OCI-LY1 (cell line): ENCODE data around the gene PROK2.

ENCODE experiments used
- H2AFZ ChIP-seq: fragments of 200-600 bp; sonication (generic), shearing (Covaris generic); 2 replicates; pipeline ENCODE4 v1.6.0; 2014; ENCODE audit warnings: antibody characterized with exemption, mild to moderate bottlenecking, low read length
- H3F3A ChIP-seq: fragments of 200-600 bp; sonication (generic), shearing (Covaris generic); 2 replicates; pipeline ENCODE4 v1.6.0; 2014; ENCODE audit warnings: mild to moderate bottlenecking, antibody characterized with exemption, low read length, moderate library complexity; ENCODE audit not compliant: insufficient read depth
- H3K27ac ChIP-seq: fragments of 200-600 bp; sonication (generic); 2 replicates; pipeline ENCODE4 v1.5.1; 2014; ENCODE audit warnings: low read length, mixed run types, mild to moderate bottlenecking, low read depth; ENCODE audit not compliant: poor library complexity, severe bottlenecking
- H3K27me3 ChIP-seq: fragments of 200-600 bp; sonication (generic); 2 replicates; pipeline ENCODE4 v1.6.0; 2014; ENCODE audit warnings: antibody characterized with exemption, mild to moderate bottlenecking, low read length, moderate library complexity; ENCODE audit not compliant: insufficient read depth
- H3K36me3 ChIP-seq: fragments of 200-600 bp; sonication (generic); 2 replicates; pipeline ENCODE4 v1.6.1; 2014; ENCODE audit warnings: mild to moderate bottlenecking, antibody characterized with exemption, low read length, moderate library complexity, mixed read lengths; ENCODE audit not compliant: insufficient read depth
- H3K4me1 ChIP-seq: fragments of 200-600 bp; sonication (generic); 2 replicates; pipeline ENCODE4 v1.5.1; 2014; ENCODE audit warnings: mild to moderate bottlenecking, low read length, moderate library complexity; ENCODE audit not compliant: insufficient read depth, severe bottlenecking
- H3K4me2 ChIP-seq: fragments of 200-600 bp; sonication (generic), shearing (Covaris generic); 2 replicates; pipeline ENCODE4 v1.6.1; 2014; ENCODE audit warnings: low read length
- H3K4me3 ChIP-seq: fragments of 200-600 bp; sonication (generic); 2 replicates; pipeline ENCODE4 v1.5.1; 2014; ENCODE audit warnings: low read length, low read depth, mild to moderate bottlenecking, mixed read lengths; ENCODE audit not compliant: poor library complexity, severe bottlenecking
- H3K79me2 ChIP-seq: fragments of 200-600 bp; shearing (Covaris generic); 2 replicates; pipeline ENCODE4 v1.6.1; 2016; ENCODE audit warnings: mixed run types, low read length, mixed read lengths; ENCODE audit not compliant: insufficient read depth
- H3K9ac ChIP-seq: fragments of 200-600 bp; sonication (generic), shearing (Covaris generic); 2 replicates; pipeline ENCODE4 v1.6.1; 2014; ENCODE audit warnings: mild to moderate bottlenecking, low read length, mixed read lengths
- H3K9me2 ChIP-seq: fragments of 200-600 bp; sonication (generic), shearing (Covaris generic); 2 replicates; pipeline ENCODE4 v1.6.1; 2014; ENCODE audit warnings: low read depth, mild to moderate bottlenecking, low read length, mixed read lengths
- H3K9me3 ChIP-seq: fragments of 200-600 bp; shearing (Covaris generic); 2 replicates; pipeline ENCODE4 v1.6.1; 2014; ENCODE audit warnings: low read length, mixed read lengths
- H4K20me1 ChIP-seq: fragments of 200-600 bp; sonication (generic), shearing (Covaris generic); 2 replicates; pipeline ENCODE4 v1.6.0; 2016; ENCODE audit warnings: mild to moderate bottlenecking, low read length; ENCODE audit not compliant: insufficient read depth
- EZH2 ChIP-seq: fragments of 200-600 bp; sonication (generic), shearing (Covaris generic); IDR thresholded peaks from 2 replicates; pipeline ENCODE4 v1.8.0; 2017; ENCODE audit warnings: borderline replicate concordance, mixed run types, mild to moderate bottlenecking, antibody characterized with exemption, low read length, moderate library complexity, mixed read lengths
- TF ChIP-seq, protein P1 (sequence below): fragments of 200-600 bp; sonication (generic), shearing (Covaris generic); IDR thresholded peaks from 2 replicates; pipeline ENCODE4 v1.5.1; 2017; ENCODE audit warnings: mild to moderate bottlenecking, antibody characterized with exemption, low read length, moderate library complexity, mixed read lengths

PROK2 gene

DNA sequence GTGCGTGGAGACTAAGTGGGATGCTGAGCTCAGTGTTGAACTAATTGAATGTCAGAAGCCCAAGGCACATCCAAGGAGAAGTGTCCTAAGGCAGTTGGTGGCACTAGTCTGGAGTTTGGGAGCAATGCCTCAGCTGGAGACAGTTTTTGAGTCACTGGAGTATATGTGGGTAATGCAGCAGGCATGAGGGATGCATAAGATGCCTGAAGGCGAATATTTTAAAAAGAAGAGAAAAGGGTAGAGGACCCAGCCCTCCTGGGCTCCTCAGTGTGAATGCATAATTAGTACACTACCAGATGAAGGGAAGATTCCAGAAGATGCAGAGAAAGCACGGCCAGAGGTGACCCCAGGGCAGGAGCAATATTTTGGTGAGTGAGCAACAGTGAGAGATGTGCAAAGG, 25.1 kb upstream of the PROK2 start:
- Histone ChIP-seq H2AFZ (no peak overlapping the region), H3F3A (no peaks in the 10 kb centered on the region), H3K27ac (no peak overlapping the region), H3K27me3 (no peaks in the 10 kb centered on the region), H3K4me1 (no peaks in the 10 kb centered on the region), H3K4me3 (no peak overlapping the region), H3K9me2 (no peaks in the 10 kb centered on the region), H3K4me2 (no peak overlapping the region), H4K20me1 (no peaks in the 10 kb centered on the region), H3K9ac (no peak overlapping the region), H3K9me3 (no peaks in the 10 kb centered on the region), H3K36me3 (no peaks in the 10 kb centered on the region), H3K79me2 (no peaks in the 10 kb centered on the region)
- no peak for TF ChIP-seq EZH2

GRCh38 chr3:71809321-71810026, 24.5 kb upstream of the PROK2 start:
- Histone ChIP-seq H3K4me1 (no peaks in the 10 kb centered on the region), H3K4me3 (no peak overlapping the region), H3K4me2 (no peak overlapping the region), H3K27me3 (no peaks in the 10 kb centered on the region), H3K9ac (no peak overlapping the region), H3K79me2 (no peaks in the 10 kb centered on the region), H4K20me1 (no peaks in the 10 kb centered on the region), H3F3A (no peaks in the 10 kb centered on the region), H2AFZ (no peak overlapping the region), H3K27ac (no peak overlapping the region), H3K36me3 (no peaks in the 10 kb centered on the region), H3K9me3 (no peaks in the 10 kb centered on the region), H3K9me2 (no peaks in the 10 kb centered on the region)
- TF ChIP-seq, protein P1, sequence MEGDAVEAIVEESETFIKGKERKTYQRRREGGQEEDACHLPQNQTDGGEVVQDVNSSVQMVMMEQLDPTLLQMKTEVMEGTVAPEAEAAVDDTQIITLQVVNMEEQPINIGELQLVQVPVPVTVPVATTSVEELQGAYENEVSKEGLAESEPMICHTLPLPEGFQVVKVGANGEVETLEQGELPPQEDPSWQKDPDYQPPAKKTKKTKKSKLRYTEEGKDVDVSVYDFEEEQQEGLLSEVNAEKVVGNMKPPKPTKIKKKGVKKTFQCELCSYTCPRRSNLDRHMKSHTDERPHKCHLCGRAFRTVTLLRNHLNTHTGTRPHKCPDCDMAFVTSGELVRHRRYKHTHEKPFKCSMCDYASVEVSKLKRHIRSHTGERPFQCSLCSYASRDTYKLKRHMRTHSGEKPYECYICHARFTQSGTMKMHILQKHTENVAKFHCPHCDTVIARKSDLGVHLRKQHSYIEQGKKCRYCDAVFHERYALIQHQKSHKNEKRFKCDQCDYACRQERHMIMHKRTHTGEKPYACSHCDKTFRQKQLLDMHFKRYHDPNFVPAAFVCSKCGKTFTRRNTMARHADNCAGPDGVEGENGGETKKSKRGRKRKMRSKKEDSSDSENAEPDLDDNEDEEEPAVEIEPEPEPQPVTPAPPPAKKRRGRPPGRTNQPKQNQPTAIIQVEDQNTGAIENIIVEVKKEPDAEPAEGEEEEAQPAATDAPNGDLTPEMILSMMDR, result no peak
- TF ChIP-seq EZH2, result no peak

DNA sequence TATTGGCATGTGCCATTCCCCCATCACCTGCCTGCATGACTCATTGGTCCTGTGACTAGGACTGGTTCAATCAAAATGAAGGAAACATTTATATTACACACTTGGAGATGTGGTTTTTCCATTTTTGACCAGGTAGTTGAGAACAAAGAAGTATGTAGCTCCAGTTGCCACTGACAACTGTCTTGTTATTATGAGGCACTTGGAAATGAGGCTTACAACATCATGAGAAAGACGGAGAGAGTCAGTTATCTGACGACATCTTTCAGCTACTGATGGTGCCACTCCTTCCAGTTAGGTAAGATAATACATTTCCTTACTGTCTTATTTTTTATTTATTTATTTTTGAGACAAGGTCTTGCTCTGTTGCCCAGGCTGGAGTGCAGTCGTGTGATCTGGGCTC, 21.8 kb upstream of the PROK2 start:
- no peaks in the 10 kb centered on the region for H4K20me1 ChIP-seq
- no peak overlapping the region for H3K4me3 ChIP-seq
- no peak overlapping the region for H2AFZ ChIP-seq
- no peaks in the 10 kb centered on the region for H3K79me2 ChIP-seq
- H3K27me3 ChIP-seq, result no peaks in the 10 kb centered on the region
- H3K9me3 ChIP-seq, result no peaks in the 10 kb centered on the region
- no peaks in the 10 kb centered on the region for H3K9me2 ChIP-seq
- no peaks in the 10 kb centered on the region for H3K36me3 ChIP-seq
- no peak overlapping the region for H3K9ac ChIP-seq
- H3K27ac ChIP-seq, result no peak overlapping the region
- H3K4me2 ChIP-seq, result no peak overlapping the region
- H3K4me1 ChIP-seq, result no peaks in the 10 kb centered on the region
- TF ChIP-seq, protein P1, result no peak
- TF ChIP-seq EZH2, result no peak
- H3F3A ChIP-seq, result no peaks in the 10 kb centered on the region

GRCh38 chr3:71805691-71806090, 20.7 kb upstream of the PROK2 start:
- TF ChIP-seq, protein P1, result no peak
- no peak for TF ChIP-seq EZH2

More at GRCh38 chr3:71805691-71806090, 20.7 kb upstream of the PROK2 start:
- H4K20me1 ChIP-seq, result no peaks in the 10 kb centered on the region
- H3K4me2 ChIP-seq, result no peak overlapping the region
- H3K79me2 ChIP-seq, result no peaks in the 10 kb centered on the region
- H3K9me3 ChIP-seq, result no peaks in the 10 kb centered on the region
- no peaks in the 10 kb centered on the region for H3F3A ChIP-seq
- no peaks in the 10 kb centered on the region for H3K27me3 ChIP-seq
- H3K4me1 ChIP-seq, result no peaks in the 10 kb centered on the region
- H3K9me2 ChIP-seq, result no peaks in the 10 kb centered on the region
- no peaks in the 10 kb centered on the region for H3K36me3 ChIP-seq
- H2AFZ ChIP-seq, result no peak overlapping the region
- H3K27ac ChIP-seq, result no peak overlapping the region
- no peak overlapping the region for H3K4me3 ChIP-seq
- H3K9ac ChIP-seq, result no peak overlapping the region
